HFFc6 (cell line): ENCODE measurements around the gene CCT3. TPM values are rescaled to one million over a fixed set of nuclear protein-coding genes. Genes with fewer than 3 reads are reported as not detected.

Experiments
- DNase-seq: peaks from one replicate; pipeline ENCODE4 v3.0.0-alpha.2; 2018
- H3K27ac Mint-ChIP-seq: 2 replicates; pipeline ENCODE4 v1.8.0; 2020; ENCODE audit warnings: mild to moderate bottlenecking, mixed read lengths
- H3K27me3 Mint-ChIP-seq: 2 replicates; pipeline ENCODE4 v1.8.0; 2021; ENCODE audit warnings: mild to moderate bottlenecking, moderate library complexity, mixed read lengths; ENCODE audit not compliant: insufficient read depth
- H3K36me3 Mint-ChIP-seq: 2 replicates; pipeline ENCODE4 v1.8.0; 2021; ENCODE audit warnings: low read depth, mixed read lengths
- H3K4me1 Mint-ChIP-seq: 2 replicates; pipeline ENCODE4 v1.8.0; 2020; ENCODE audit warnings: low read depth, mixed read lengths
- H3K4me3 Mint-ChIP-seq: 2 replicates; pipeline ENCODE4 v1.8.0; 2020; ENCODE audit warnings: mild to moderate bottlenecking, moderate library complexity, mixed read lengths
- H3K9me3 Mint-ChIP-seq: 2 replicates; pipeline ENCODE4 v1.8.0; 2020; ENCODE audit warnings: mild to moderate bottlenecking, mixed read lengths
- CTCF ChIP-seq: fragments of 200-600 bp; sonication (generic); IDR thresholded peaks from 2 replicates; pipeline ENCODE4 v1.5.0; 2021; ENCODE audit warnings: antibody characterized with exemption, mild to moderate bottlenecking
- total RNA-seq, 6 experiments: library from RNA; stranded (reverse); fragmentation: NEBNext Ultra II Directional; extraction: Animal tissue kit (Norgen Biotek cat#: 25700); gene quantifications; 2 replicates in 1 of 6; 3 replicates in 5 of 6; pipeline ENCODE4 v1.2.3, GENCODE V29; 2021

The CCT3 gene
- total RNA-seq, 6 experiments from 2014 or later: 306 to 382 (median 317) TPM

- no peaks in the 10 kb centered on the region for H3K9me3 Mint-ChIP-seq
- peak overlapping the region; percentile 87 for H3K4me3 Mint-ChIP-seq
- peaks cover 25% of the 10 kb centered on the region for H3K4me1 Mint-ChIP-seq
- H3K27me3 Mint-ChIP-seq: peaks cover 2% of the 10 kb centered on the region
- peaks cover 4% of the 10 kb centered on the region; the same call in 1 of the 2 replicates for H3K36me3 Mint-ChIP-seq
- no peak for TF ChIP-seq CTCF
- DNase-seq: peak; percentile 79
- peak overlapping the region; percentile 79 for H3K27ac Mint-ChIP-seq
Observed at GRCh38 chr1:156291226-156292061, 46.6 kb downstream of the CCT3 start.

DNA sequence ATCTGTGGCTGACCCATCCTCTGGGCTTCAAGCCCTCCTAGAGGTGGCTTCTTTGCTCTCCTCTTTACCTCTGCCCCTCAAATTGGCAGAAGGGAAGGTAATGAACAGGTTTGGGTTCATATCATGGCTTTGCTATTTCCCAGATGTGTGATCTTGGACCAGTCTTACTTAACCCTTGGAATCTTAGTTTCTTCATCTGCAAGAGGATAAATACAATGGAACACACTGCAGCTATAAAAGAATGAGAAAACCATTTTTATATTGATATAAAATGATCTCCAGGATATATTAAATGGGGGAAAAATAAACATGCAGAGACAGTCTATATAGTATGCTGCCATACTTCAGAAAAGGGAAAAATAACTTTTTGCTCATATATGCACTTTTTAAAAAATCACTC lies 48.2 kb downstream of the CCT3 start:
- Mint-ChIP-seq H3K36me3 (peaks cover 4% of the 10 kb centered on the region; the same call in 1 of the 2 replicates), H3K27ac (no peak overlapping the region), H3K27me3 (peaks cover 2% of the 10 kb centered on the region), H3K4me1 (peaks cover 27% of the 10 kb centered on the region), H3K4me3 (no peak overlapping the region), H3K9me3 (no peaks in the 10 kb centered on the region)
- no peak for TF ChIP-seq CTCF
- DNase-seq: no peak

- peaks cover 4% of the 10 kb centered on the region; the same call in 1 of the 2 replicates for H3K36me3 Mint-ChIP-seq
- no peaks in the 10 kb centered on the region for H3K9me3 Mint-ChIP-seq
- H3K27ac Mint-ChIP-seq: no peak overlapping the region
- DNase-seq: no peak
- peaks cover 32% of the 10 kb centered on the region for H3K4me1 Mint-ChIP-seq
- no peak for TF ChIP-seq CTCF
- no peak overlapping the region for H3K4me3 Mint-ChIP-seq
- peaks cover 8% of the 10 kb centered on the region for H3K27me3 Mint-ChIP-seq
Observed at GRCh38 chr1:156286061-156286460, 52.0 kb downstream of the CCT3 start.

DNA sequence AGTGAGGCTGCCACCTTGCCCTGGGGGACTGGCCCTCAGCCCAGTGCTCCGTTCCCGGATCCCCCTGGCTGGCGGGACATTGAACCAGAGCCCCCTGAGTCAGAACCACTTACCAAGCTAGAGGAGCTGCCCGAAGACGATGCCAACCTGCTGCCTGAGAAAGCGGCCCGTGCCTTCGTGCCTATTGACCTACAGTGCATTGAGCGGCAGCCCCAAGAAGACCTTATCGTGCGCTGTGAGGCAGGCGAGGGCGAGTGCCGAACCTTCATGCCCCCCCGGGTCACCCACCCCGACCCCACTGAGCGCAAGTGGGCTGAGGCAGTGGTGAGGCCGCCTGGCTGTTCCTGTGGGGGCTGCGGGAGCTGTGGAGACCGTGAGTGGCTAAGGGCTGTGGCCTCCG lies 52.7 kb downstream of the CCT3 start:
- Mint-ChIP-seq H3K9me3 (no peaks in the 10 kb centered on the region), H3K27ac (no peak overlapping the region), H3K4me1 (peaks cover 34% of the 10 kb centered on the region), H3K27me3 (peaks cover 6% of the 10 kb centered on the region), H3K4me3 (no peak overlapping the region), H3K36me3 (peaks cover 4% of the 10 kb centered on the region; the same call in 1 of the 2 replicates)
- DNase-seq: no peak
- no peak for TF ChIP-seq CTCF

DNA sequence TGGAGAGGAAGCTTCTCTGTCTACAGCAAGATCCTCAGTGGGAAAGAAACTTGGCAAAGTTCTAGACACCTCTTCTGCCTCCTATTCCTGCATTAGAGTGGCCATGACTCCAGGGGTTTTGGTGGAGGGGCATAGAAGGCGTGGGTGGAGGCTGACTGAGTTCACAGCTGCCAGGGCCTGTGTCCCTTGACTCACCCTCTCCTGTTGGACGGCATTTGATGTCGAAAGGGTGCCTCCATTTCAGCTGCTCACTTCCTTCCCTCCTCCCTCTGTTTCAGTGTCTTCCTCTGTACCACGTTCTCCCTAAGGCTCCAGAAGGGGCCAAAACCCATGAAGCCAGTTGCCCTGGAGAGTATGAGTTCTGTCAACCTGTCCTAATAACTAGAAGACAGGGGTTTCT lies 53.3 kb downstream of the CCT3 start:
- DNase-seq: no peak
- Mint-ChIP-seq H3K36me3 (peaks cover 2% of the 10 kb centered on the region; the same call in 1 of the 2 replicates), H3K9me3 (no peaks in the 10 kb centered on the region), H3K4me3 (peak overlapping the region; percentile 90; the same call in 1 of the 2 replicates), H3K27me3 (peaks cover 6% of the 10 kb centered on the region), H3K27ac (peak overlapping the region; percentile 58; the same call in 1 of the 2 replicates), H3K4me1 (peaks cover 40% of the 10 kb centered on the region)
- no peak for TF ChIP-seq CTCF
